Mucosa of stomach (tissue), 1 donor: Measurements from ENCODE around the gene CFAP99.

Experiments used
- H3K27me3 ChIP-seq: one replicate; pipeline ENCODE4 v1.7.0; 2013; ENCODE audit warnings: mild to moderate bottlenecking, low read length; ENCODE audit not compliant: control insufficient read depth, insufficient read depth
- H3K36me3 ChIP-seq: one replicate; pipeline ENCODE4 v1.7.0; 2013; ENCODE audit warnings: low read length; ENCODE audit not compliant: control insufficient read depth, insufficient read depth
- H3K4me1 ChIP-seq: one replicate; pipeline ENCODE4 v1.7.0; 2013; ENCODE audit warnings: mild to moderate bottlenecking, low read length; ENCODE audit not compliant: control insufficient read depth, insufficient read depth
- H3K4me3 ChIP-seq: one replicate; pipeline ENCODE4 v1.7.0; 2013; ENCODE audit warnings: low read length
- H3K9ac ChIP-seq: one replicate; pipeline ENCODE4 v1.7.0; 2013; ENCODE audit warnings: mild to moderate bottlenecking, low read length, moderate library complexity
- H3K9me3 ChIP-seq: one replicate; pipeline ENCODE4 v1.7.0; 2013; ENCODE audit warnings: mild to moderate bottlenecking, low read length, moderate library complexity; ENCODE audit not compliant: control insufficient read depth
- donor health status: Pancreatic carcinoma.

Gene CFAP99

DNA sequence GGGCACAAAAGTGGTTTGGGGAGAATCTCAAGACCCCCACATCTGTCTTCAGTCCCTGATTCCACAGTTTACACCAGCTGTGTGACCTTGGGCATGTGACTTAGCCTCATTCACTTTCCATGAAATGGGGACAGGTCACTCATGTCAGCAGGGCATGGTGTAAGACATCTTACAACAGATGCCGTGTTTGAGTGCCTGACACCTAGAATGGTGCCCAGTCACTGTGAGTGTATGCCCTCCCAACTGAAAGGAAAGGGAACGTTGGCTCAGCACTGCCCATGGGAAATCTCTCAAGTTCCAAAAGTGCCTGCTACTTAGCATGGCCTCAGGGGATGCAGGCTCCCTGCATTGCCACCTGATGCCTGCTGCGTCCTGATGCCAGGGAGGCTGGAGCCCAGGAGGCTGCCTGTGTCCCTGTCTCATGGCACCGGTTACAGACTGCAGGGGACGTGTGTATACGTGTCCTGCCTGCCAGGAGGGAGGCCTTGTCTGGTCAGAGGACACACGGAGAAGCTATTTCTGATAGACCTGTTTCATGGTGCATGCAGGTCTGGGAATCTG lies 82.4 kb downstream of the CFAP99 start:
- Histone ChIP-seq H3K4me1 (no peaks in the 10 kb centered on the region), H3K9ac (no peak overlapping the region), H3K36me3 (peaks cover 24% of the 10 kb centered on the region), H3K4me3 (no peak overlapping the region), H3K9me3 (no peaks in the 10 kb centered on the region), H3K27me3 (no peaks in the 10 kb centered on the region)

DNA sequence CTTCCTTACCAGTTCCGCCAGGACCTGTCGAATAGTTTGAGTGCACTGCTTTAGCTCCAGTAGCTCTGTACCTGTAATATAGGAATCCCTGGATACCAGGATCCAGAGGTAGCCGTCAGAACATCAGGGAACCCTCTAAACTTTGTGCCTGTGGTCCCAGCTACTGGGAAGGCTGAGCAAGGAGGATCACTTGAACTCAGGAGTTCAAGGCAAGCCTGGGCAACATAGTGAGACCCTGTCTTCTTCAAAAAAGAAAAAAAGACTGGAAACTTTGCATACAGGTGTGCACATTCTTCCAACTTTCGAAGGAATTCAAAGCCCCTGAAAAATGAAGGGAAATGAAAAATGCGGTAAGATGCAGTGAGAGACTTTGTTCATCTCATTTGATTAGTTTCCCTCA lies 85.1 kb downstream of the CFAP99 start:
- Histone ChIP-seq H3K9me3 (no peaks in the 10 kb centered on the region), H3K4me1 (no peaks in the 10 kb centered on the region), H3K9ac (no peak overlapping the region), H3K4me3 (no peak overlapping the region), H3K27me3 (no peaks in the 10 kb centered on the region), H3K36me3 (peaks cover 16% of the 10 kb centered on the region)

DNA sequence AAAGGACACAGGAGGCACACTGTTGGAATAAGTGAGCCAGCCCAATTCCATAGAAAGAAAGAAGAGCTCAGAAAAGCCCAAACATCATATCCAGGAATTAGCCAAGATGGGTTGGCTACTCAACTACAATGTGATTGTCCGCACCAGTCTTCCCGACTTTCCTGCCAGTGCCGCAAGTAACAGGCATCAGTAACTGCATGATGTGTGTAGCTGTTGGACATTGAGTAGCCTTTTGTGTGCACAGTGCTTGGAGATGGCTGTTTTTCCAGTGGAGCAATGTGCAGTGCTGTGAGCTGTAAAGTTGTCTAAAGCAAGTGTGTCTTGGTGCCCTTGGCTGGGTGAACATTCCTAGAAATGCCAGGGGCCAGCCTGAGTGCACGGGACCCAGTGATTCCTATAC lies 88.5 kb downstream of the CFAP99 start:
- Histone ChIP-seq H3K27me3 (no peaks in the 10 kb centered on the region), H3K4me3 (no peak overlapping the region), H3K4me1 (no peaks in the 10 kb centered on the region), H3K36me3 (peaks cover 6% of the 10 kb centered on the region), H3K9ac (no peak overlapping the region), H3K9me3 (no peaks in the 10 kb centered on the region)

DNA sequence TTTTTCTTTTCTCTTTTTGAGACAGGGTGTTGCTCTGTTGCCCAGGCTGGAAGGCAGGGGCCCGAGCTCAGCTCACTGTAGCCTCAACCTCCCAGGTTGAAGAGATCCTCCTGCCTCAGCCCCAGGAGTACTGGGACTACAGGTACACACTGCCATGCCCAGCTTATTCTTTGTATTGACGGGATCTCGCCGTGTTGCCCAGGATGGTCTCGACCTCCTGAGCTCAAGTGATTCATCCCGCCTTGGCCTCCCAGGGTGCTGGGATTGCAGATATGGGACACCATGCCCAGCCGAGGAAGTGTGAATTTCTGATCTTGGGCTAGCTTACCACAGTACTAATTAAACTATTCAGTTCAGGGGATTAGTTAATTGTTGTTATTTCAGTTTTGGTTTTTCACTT lies 89.1 kb downstream of the CFAP99 start:
- no peaks in the 10 kb centered on the region for H3K9me3 ChIP-seq
- peaks cover 11% of the 10 kb centered on the region for H3K36me3 ChIP-seq
- H3K9ac ChIP-seq: no peak overlapping the region
- no peak overlapping the region for H3K4me3 ChIP-seq
- no peaks in the 10 kb centered on the region for H3K4me1 ChIP-seq
- no peaks in the 10 kb centered on the region for H3K27me3 ChIP-seq

DNA sequence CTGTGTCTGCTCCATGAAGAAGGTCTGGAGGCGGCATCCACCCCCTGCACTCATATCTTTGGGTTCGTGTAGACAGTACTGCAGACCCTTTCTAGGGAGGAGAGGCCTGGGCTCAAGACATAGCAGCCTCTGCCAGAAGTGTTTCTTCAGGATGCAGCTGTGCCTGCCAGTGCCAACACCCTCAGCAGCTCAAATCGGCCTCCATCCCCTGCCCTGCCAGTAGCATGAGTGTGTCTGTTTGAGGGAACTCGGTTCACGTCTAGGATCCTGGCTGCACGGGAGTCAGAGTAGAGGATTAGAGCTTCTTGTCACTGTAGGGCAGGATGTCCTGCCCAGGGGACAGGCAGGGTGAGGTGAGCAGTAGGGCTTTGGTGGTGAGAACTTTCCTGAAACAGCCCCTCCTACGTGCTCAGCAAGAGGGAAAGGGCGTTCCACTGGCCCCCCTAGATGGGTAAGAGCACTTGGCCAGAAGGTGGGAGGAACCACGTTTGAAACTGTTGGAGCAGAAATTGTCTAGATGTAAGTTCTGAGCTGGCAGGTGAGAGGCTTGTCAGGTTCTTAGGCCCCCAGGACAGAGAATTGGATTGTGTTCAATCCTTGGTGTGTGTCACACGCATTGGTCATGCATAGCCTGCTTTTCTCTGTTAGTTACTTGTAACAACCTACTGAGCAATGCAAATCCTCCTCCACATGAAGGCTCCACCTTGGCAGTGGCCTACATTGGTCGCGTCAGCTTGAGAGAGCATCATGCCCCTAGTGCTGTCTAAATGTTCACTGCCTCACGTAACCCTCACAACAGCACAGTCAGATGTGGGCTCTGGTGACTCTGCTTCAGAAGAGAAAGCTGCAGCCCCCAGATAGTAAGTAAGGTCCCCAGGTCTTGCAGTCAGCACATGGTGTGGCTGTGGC lies 91.8 kb downstream of the CFAP99 start:
- Histone ChIP-seq H3K9ac (no peak overlapping the region), H3K36me3 (peaks cover 14% of the 10 kb centered on the region), H3K27me3 (no peaks in the 10 kb centered on the region), H3K4me3 (no peak overlapping the region), H3K9me3 (no peaks in the 10 kb centered on the region), H3K4me1 (no peaks in the 10 kb centered on the region)

DNA sequence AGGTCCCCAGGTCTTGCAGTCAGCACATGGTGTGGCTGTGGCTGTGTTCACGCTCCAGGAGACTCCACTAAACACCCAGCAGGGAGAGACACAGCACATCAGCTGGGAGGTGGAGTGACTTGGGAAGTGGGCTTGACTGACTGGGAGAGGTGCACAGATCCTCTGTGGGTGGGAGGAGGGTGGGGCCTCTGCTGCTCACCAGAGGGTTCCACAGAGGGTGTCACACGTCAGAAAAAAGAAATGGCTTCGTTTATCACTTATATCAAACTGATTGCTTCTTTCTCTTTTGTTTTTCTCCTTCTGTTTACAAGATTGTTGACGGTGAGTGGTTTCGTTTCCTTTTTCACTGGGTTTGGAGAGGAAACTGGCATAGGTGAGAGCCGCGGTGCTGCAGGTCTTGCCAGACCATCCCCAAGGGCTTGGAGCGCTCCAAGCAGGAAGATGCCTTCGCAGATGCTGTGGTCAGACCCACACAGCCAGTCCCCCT lies 92.9 kb downstream of the CFAP99 start:
- no peak overlapping the region for H3K4me3 ChIP-seq
- no peak overlapping the region for H3K9ac ChIP-seq
- H3K36me3 ChIP-seq: peaks cover 14% of the 10 kb centered on the region
- H3K4me1 ChIP-seq: no peaks in the 10 kb centered on the region
- H3K9me3 ChIP-seq: no peaks in the 10 kb centered on the region
- no peaks in the 10 kb centered on the region for H3K27me3 ChIP-seq
